Measurements from ENCODE around the gene SH3RF3.

Gene SH3RF3

DNA sequence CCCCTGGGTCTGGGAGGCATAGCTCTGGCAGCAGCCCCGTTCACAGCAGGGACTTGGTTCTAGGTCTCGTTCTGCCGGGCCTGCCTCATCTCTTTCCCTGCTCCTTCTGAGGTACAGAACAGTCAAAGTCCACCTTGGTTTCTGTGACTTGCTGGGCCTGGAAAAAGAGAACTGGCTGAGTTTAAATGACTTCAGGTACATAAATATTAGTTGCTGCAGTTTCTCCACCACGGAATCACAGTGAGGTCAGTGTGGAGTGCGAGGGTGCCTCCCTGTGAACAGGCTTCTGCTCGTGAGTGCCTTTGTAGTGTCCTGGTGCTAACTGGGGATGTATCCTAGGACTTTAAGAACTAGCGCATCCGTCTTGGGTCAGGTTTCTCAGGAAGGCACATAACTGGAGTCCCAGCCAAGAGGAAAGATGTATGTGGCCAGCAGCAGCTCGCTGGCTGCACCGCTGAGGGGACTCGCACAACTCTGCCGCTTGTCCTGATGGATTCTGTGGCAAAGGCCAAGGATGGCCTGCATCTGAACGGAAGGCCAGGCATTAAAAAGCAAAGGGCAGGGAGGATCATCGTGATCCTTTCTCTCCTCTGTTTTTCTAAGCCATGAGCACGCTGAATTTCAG is 188.6 kb downstream of the SH3RF3 start:
- Histone ChIP-seq H3K9me3 (ENCODE audit: control insufficient read depth, low read length) (no peaks in the 10 kb centered on the region), H3K27ac (ENCODE audit: insufficient read depth, low read depth, low read length, poor library complexity, severe bottlenecking) (no peak overlapping the region), H3K4me1 (ENCODE audit: control insufficient read depth, insufficient read depth, low read length) (peaks cover 5% of the 10 kb centered on the region), H3K36me3 (ENCODE audit: control insufficient read depth, insufficient read depth, low read length) (no peaks in the 10 kb centered on the region), H3K27me3 (ENCODE audit: control insufficient read depth, insufficient read depth, low read length, poor library complexity, severe bottlenecking) (no peaks in the 10 kb centered on the region), H3K4me3 (ENCODE audit: insufficient read depth, low read depth, low read length) (no peak overlapping the region)
- 91 to 92% methylated on average over 15 of the region's 15 CpGs for WGBS, 2 experiments

GRCh38 chr2:109318150-109318948 is 189.3 kb downstream of the SH3RF3 start:
- no peak overlapping the region for H3K27ac ChIP-seq (ENCODE audit: insufficient read depth, low read depth, low read length, poor library complexity, severe bottlenecking)
- H3K27me3 ChIP-seq (ENCODE audit: control insufficient read depth, insufficient read depth, low read length, poor library complexity, severe bottlenecking), result no peaks in the 10 kb centered on the region
- peaks cover 5% of the 10 kb centered on the region for H3K4me1 ChIP-seq (ENCODE audit: control insufficient read depth, insufficient read depth, low read length)
- H3K9me3 ChIP-seq (ENCODE audit: control insufficient read depth, low read length), result no peaks in the 10 kb centered on the region
- WGBS, 2 experiments, result 86% methylated on average over 22 of the region's 22 CpGs
- H3K36me3 ChIP-seq (ENCODE audit: control insufficient read depth, insufficient read depth, low read length), result no peaks in the 10 kb centered on the region
- H3K4me3 ChIP-seq (ENCODE audit: insufficient read depth, low read depth, low read length), result no peak overlapping the region

GRCh38 chr2:109318949-109319342 is 189.9 kb downstream of the SH3RF3 start:
- Histone ChIP-seq H3K36me3 (ENCODE audit: control insufficient read depth, insufficient read depth, low read length) (no peaks in the 10 kb centered on the region), H3K4me1 (ENCODE audit: control insufficient read depth, insufficient read depth, low read length) (peaks cover 5% of the 10 kb centered on the region), H3K27me3 (ENCODE audit: control insufficient read depth, insufficient read depth, low read length, poor library complexity, severe bottlenecking) (no peaks in the 10 kb centered on the region), H3K27ac (ENCODE audit: insufficient read depth, low read depth, low read length, poor library complexity, severe bottlenecking) (no peak overlapping the region), H3K9me3 (ENCODE audit: control insufficient read depth, low read length) (no peaks in the 10 kb centered on the region), H3K4me3 (ENCODE audit: insufficient read depth, low read depth, low read length) (no peak overlapping the region)
- WGBS, 2 experiments, result 94 to 98% methylated on average over 4 of the region's 4 CpGs

- no peaks in the 10 kb centered on the region for H3K9me3 ChIP-seq (ENCODE audit: control insufficient read depth, low read length)
- no peak overlapping the region for H3K4me3 ChIP-seq (ENCODE audit: insufficient read depth, low read depth, low read length)
- peaks cover 5% of the 10 kb centered on the region for H3K4me1 ChIP-seq (ENCODE audit: control insufficient read depth, insufficient read depth, low read length)
- H3K27ac ChIP-seq (ENCODE audit: insufficient read depth, low read depth, low read length, poor library complexity, severe bottlenecking), result no peak overlapping the region
- no peaks in the 10 kb centered on the region for H3K27me3 ChIP-seq (ENCODE audit: control insufficient read depth, insufficient read depth, low read length, poor library complexity, severe bottlenecking)
- 88 to 91% methylated on average over 13 of the region's 13 CpGs for WGBS, 2 experiments
- no peaks in the 10 kb centered on the region for H3K36me3 ChIP-seq (ENCODE audit: control insufficient read depth, insufficient read depth, low read length)
These were observed 191.4 kb downstream of the SH3RF3 start for GRCh38 chr2:109320195-109320922.

GRCh38 chr2:109321570-109321969 is 192.6 kb downstream of the SH3RF3 start:
- Histone ChIP-seq H3K27ac (ENCODE audit: insufficient read depth, low read depth, low read length, poor library complexity, severe bottlenecking) (no peak overlapping the region), H3K4me3 (ENCODE audit: insufficient read depth, low read depth, low read length) (no peak overlapping the region)
- WGBS, 2 experiments, result 92 to 95% methylated on average over 3 of the region's 3 CpGs

GRCh38 chr2:109322111-109322510 is 193.1 kb downstream of the SH3RF3 start:
- 83 to 90% methylated on average over 6 of the region's 6 CpGs for WGBS, 2 experiments
- H3K27ac ChIP-seq (ENCODE audit: insufficient read depth, low read depth, low read length, poor library complexity, severe bottlenecking), result no peak overlapping the region

More at GRCh38 chr2:109321570-109321969, 192.6 kb downstream of the SH3RF3 start:
- Histone ChIP-seq H3K27me3 (ENCODE audit: control insufficient read depth, insufficient read depth, low read length, poor library complexity, severe bottlenecking) (no peaks in the 10 kb centered on the region), H3K36me3 (ENCODE audit: control insufficient read depth, insufficient read depth, low read length) (no peaks in the 10 kb centered on the region), H3K9me3 (ENCODE audit: control insufficient read depth, low read length) (no peaks in the 10 kb centered on the region), H3K4me1 (ENCODE audit: control insufficient read depth, insufficient read depth, low read length) (peaks cover 5% of the 10 kb centered on the region)

DNA sequence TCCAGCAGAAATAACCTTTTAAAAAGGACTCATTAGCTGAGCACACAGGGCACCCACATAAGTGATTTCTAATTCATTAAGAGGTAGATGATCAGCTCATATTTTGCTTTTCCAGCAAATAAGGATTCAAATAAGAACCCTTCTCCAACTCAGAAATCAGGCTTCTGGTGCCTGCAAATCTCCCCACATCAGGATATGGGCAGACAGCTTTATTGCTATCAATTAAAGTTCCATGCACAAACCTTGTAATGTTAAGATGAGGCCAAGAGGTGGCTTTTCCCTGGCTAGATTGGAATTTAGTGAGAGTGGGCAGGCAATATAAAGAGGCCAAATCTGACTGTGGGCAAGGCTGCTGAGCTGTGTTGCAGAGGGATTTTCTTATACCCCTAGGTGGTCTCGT is 193.6 kb downstream of the SH3RF3 start:
- Histone ChIP-seq H3K27ac (ENCODE audit: insufficient read depth, low read depth, low read length, poor library complexity, severe bottlenecking) (no peak overlapping the region), H3K4me3 (ENCODE audit: insufficient read depth, low read depth, low read length) (no peak overlapping the region), H3K4me1 (ENCODE audit: control insufficient read depth, insufficient read depth, low read length) (peaks cover 5% of the 10 kb centered on the region)

More at GRCh38 chr2:109322111-109322510, 193.1 kb downstream of the SH3RF3 start:
- Histone ChIP-seq H3K36me3 (ENCODE audit: control insufficient read depth, insufficient read depth, low read length) (no peaks in the 10 kb centered on the region), H3K4me3 (ENCODE audit: insufficient read depth, low read depth, low read length) (no peak overlapping the region), H3K27me3 (ENCODE audit: control insufficient read depth, insufficient read depth, low read length, poor library complexity, severe bottlenecking) (no peaks in the 10 kb centered on the region), H3K4me1 (ENCODE audit: control insufficient read depth, insufficient read depth, low read length) (peaks cover 5% of the 10 kb centered on the region), H3K9me3 (ENCODE audit: control insufficient read depth, low read length) (no peaks in the 10 kb centered on the region)

GRCh38 chr2:109324861-109325260 is 195.9 kb downstream of the SH3RF3 start:
- H3K4me1 ChIP-seq (ENCODE audit: control insufficient read depth, insufficient read depth, low read length), result no peaks in the 10 kb centered on the region
- H3K36me3 ChIP-seq (ENCODE audit: control insufficient read depth, insufficient read depth, low read length), result no peaks in the 10 kb centered on the region
- H3K9me3 ChIP-seq (ENCODE audit: control insufficient read depth, low read length), result no peaks in the 10 kb centered on the region
- H3K27me3 ChIP-seq (ENCODE audit: control insufficient read depth, insufficient read depth, low read length, poor library complexity, severe bottlenecking), result no peaks in the 10 kb centered on the region
- no peak overlapping the region for H3K4me3 ChIP-seq (ENCODE audit: insufficient read depth, low read depth, low read length)
- no peak overlapping the region for H3K27ac ChIP-seq (ENCODE audit: insufficient read depth, low read depth, low read length, poor library complexity, severe bottlenecking)
- 95 to 96% methylated on average over 6 of the region's 6 CpGs for WGBS, 2 experiments

More for the DNA sequence above, 193.6 kb downstream of the SH3RF3 start:
- no peaks in the 10 kb centered on the region for H3K36me3 ChIP-seq (ENCODE audit: control insufficient read depth, insufficient read depth, low read length)
- 79 to 83% methylated on average over 1 of the region's 1 CpG for WGBS, 2 experiments
- H3K27me3 ChIP-seq (ENCODE audit: control insufficient read depth, insufficient read depth, low read length, poor library complexity, severe bottlenecking), result no peaks in the 10 kb centered on the region
- H3K9me3 ChIP-seq (ENCODE audit: control insufficient read depth, low read length), result no peaks in the 10 kb centered on the region

DNA sequence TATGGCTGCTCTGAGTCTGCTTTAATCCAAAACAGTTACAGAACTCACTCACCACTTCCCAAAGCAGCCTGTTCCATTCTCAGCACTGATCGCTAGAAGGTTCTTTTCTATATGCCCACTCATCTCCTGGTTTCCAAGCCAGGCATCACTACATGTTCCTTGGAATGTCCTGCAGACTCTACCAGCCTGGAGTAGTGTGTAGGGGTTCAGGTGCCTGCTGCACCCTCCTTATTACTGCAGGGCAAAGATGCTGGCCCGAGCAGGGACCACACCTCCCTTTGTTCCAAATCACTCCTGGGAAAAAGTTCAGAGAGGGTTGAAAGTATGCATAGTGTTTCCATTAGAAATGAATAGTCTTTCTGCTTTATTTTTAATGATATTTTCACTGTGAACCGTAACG is 196.6 kb downstream of the SH3RF3 start:
- WGBS, 2 experiments, result 90 to 93% methylated on average over 4 of the region's 4 CpGs
- Histone ChIP-seq H3K9me3 (ENCODE audit: control insufficient read depth, low read length) (no peaks in the 10 kb centered on the region), H3K4me3 (ENCODE audit: insufficient read depth, low read depth, low read length) (no peak overlapping the region), H3K27me3 (ENCODE audit: control insufficient read depth, insufficient read depth, low read length, poor library complexity, severe bottlenecking) (no peaks in the 10 kb centered on the region), H3K36me3 (ENCODE audit: control insufficient read depth, insufficient read depth, low read length) (no peaks in the 10 kb centered on the region), H3K27ac (ENCODE audit: insufficient read depth, low read depth, low read length, poor library complexity, severe bottlenecking) (no peak overlapping the region), H3K4me1 (ENCODE audit: control insufficient read depth, insufficient read depth, low read length) (no peaks in the 10 kb centered on the region)

DNA sequence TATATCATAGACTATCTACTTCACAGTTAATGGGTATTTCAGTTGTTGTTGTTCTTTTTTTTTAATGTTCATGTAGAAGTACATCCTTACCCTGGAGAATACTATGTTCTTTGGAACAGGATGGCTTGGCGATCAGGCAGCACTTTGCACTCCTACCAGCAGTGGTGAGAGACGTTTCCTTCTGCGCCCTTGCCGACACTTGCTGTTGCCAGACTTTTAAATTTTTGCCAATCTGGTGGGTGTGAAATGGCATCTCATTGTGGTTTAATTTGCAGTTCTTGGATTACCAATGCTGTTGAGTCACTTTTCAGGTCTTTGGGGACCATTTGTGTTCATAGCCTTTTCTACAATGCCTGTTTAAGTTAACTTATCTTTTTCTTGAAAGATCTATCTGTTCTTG is 197.3 kb downstream of the SH3RF3 start:
- Histone ChIP-seq H3K9me3 (ENCODE audit: control insufficient read depth, low read length) (no peaks in the 10 kb centered on the region), H3K27me3 (ENCODE audit: control insufficient read depth, insufficient read depth, low read length, poor library complexity, severe bottlenecking) (no peaks in the 10 kb centered on the region), H3K27ac (ENCODE audit: insufficient read depth, low read depth, low read length, poor library complexity, severe bottlenecking) (no peak overlapping the region), H3K4me1 (ENCODE audit: control insufficient read depth, insufficient read depth, low read length) (no peaks in the 10 kb centered on the region), H3K36me3 (ENCODE audit: control insufficient read depth, insufficient read depth, low read length) (no peaks in the 10 kb centered on the region), H3K4me3 (ENCODE audit: insufficient read depth, low read depth, low read length) (no peak overlapping the region)
- WGBS, 2 experiments, result 93 to 96% methylated on average over 4 of the region's 4 CpGs
